Spleen (tissue), 11 donors: Measurements from ENCODE around the gene ACSS1. TPM values are rescaled to one million over a fixed set of nuclear protein-coding genes. Genes with fewer than 3 reads are reported as not detected.
A peak's percentile ranks its signal among the peaks of the same experiment; 100 is the strongest.

Experiments
- DNase-seq: peaks from one replicate; pipeline ENCODE4 v3.0.0-alpha.2; 2020
- H3K27ac ChIP-seq, 8 donors: fragments of 200-600 bp; sonication (generic) in 7 of 8; 1 replicate in 4 of 8; 2 replicates in 4 of 8; pipeline versions ENCODE4 v1.5.0 to v1.8.0; 2016 to 2021; ENCODE audit warnings: inconsistent platforms in 4 of 8, mild to moderate bottlenecking in 4 of 8, moderate library complexity in 1 of 8
- H3K27me3 ChIP-seq, 7 donors: fragments of 200-600 bp; sonication (generic) in 6 of 7; replicated peaks in 1 of 7; 1 replicate in 4 of 7; 2 replicates in 3 of 7; pipeline versions ENCODE4 v1.5.0 to v1.8.0; 2016 to 2021; ENCODE audit warnings: inconsistent platforms in 3 of 7, mild to moderate bottlenecking in 1 of 7
- H3K36me3 ChIP-seq, 6 donors: fragments of 200-600 bp; sonication (generic) in 5 of 6; 1 replicate in 4 of 6; 2 replicates in 2 of 6; pipeline versions ENCODE4 v1.5.0 to v1.8.0; 2016 to 2021; ENCODE audit warnings: inconsistent platforms in 2 of 6
- H3K4me1 ChIP-seq, 6 donors: fragments of 200-600 bp; sonication (generic) in 5 of 6; 1 replicate in 3 of 6; 2 replicates in 3 of 6; pipeline versions ENCODE4 v1.5.0 to v1.8.0; 2016 to 2021; ENCODE audit warnings: inconsistent platforms in 3 of 6
- H3K4me3 ChIP-seq, 8 donors: fragments of 200-600 bp; sonication (generic) in 7 of 8; 1 replicate in 4 of 8; 2 replicates in 4 of 8; pipeline versions ENCODE4 v1.5.0 to v1.8.0; 2016 to 2021; ENCODE audit warnings: inconsistent platforms in 4 of 8, mild to moderate bottlenecking in 4 of 8, moderate library complexity in 2 of 8
- H3K9me3 ChIP-seq, 8 donors: fragments of 200-600 bp; sonication (generic) in 7 of 8; 1 replicate in 4 of 8; 2 replicates in 4 of 8; pipeline versions ENCODE4 v1.5.0 to v1.8.0; 2016 to 2021; ENCODE audit warnings: inconsistent platforms in 4 of 8
- POLR2A ChIP-seq, 3 donors: fragments of 450-650 bp; IDR thresholded peaks; one replicate each; pipeline ENCODE4 v1.5.1; 2017; ENCODE audit warnings: antibody characterized with exemption in 3 of 3, mild to moderate bottlenecking in 1 of 3
- POLR2AphosphoS5 ChIP-seq, 3 donors: sonication (generic); formaldehyde crosslinking; IDR thresholded peaks; one replicate each; pipeline ENCODE4 v1.5.1; 2017; ENCODE audit warnings: antibody characterized with exemption in 3 of 3
- WGBS, 5 donors: extraction: QIAGEN DNeasy Blood & Tissue Kit in 3 of 5; methylation state at CpG; one replicate each; pipeline versions ENCODE4 v1.1.5 to v1.1.7; 2013 to 2018; 5-methylcytosine and 5-hydroxymethylcytosine counted together
- intact Hi-C: fragments of 100-400 bp; cut with DNase I; formaldehyde crosslinking; loops from one replicate; pipeline ENCODE4 v1.15.0; 2023; ENCODE audit warnings: low total_unique reads
- polyA plus RNA-seq, 3 donors: library from polyadenylated mRNA; stranded (reverse); fragments of 200-250 nt; gene quantifications; one replicate each; pipeline ENCODE4 v1.2.1, GENCODE V29; 2013
- total RNA-seq, 7 donors: library from RNA; depleted of rRNA in 3 of 7; stranded (reverse); fragments of >200 nt in 3 of 7; fragmentation: NEBNext Ultra II Directional in 4 of 7; extraction: Animal tissue kit (Norgen Biotek cat#: 25700) in 4 of 7; gene quantifications; one replicate each; pipeline versions ENCODE4 v1.1.0 to v1.2.1, GENCODE V29; 2016 to 2021
- TF ChIP-seq, protein P1 (sequence below), 11 experiments: fragments of 200-600 bp in 7 of 11; fragments of 450-650 bp in 4 of 11; sonication (generic) in 4 of 11; IDR thresholded peaks in 8 of 11; conservative IDR thresholded peaks in 3 of 11; 1 replicate in 7 of 11; 2 replicates in 4 of 11; pipeline versions ENCODE4 v1.4.0 to v1.8.0; 2016 to 2021; ENCODE audit warnings: antibody characterized with exemption in 11 of 11, inconsistent platforms in 4 of 11, mild to moderate bottlenecking in 1 of 11
- donor health status: healthy with polysubstance abuse.
- donor health status: DM: no; HTN: no; CAD: no; lungs with moderate emphysema.
- donor health status: DM: no; HTN: no; CAD: no.
- donor health status: Bipolar disorder and iron deficiency.
- donor health status: healthy.
- donor health status: DM: no; HTN: no; CAD: no.
- donor health status: DM: yes; HTN: yes; CAD: no.

Gene ACSS1
- total and polyA plus RNA-seq, 10 donors: 20.3 to 50.8 (median 36.4) TPM

- no peak overlapping the region for H3K4me3 ChIP-seq
- peaks cover 0 to 6% (median 0%) of the 10 kb centered on the region in 6 donors for H3K36me3 ChIP-seq
- peaks cover 0 to under 1% (median 0%) of the 10 kb centered on the region in 7 donors for H3K27me3 ChIP-seq
- TF ChIP-seq, protein P1, sequence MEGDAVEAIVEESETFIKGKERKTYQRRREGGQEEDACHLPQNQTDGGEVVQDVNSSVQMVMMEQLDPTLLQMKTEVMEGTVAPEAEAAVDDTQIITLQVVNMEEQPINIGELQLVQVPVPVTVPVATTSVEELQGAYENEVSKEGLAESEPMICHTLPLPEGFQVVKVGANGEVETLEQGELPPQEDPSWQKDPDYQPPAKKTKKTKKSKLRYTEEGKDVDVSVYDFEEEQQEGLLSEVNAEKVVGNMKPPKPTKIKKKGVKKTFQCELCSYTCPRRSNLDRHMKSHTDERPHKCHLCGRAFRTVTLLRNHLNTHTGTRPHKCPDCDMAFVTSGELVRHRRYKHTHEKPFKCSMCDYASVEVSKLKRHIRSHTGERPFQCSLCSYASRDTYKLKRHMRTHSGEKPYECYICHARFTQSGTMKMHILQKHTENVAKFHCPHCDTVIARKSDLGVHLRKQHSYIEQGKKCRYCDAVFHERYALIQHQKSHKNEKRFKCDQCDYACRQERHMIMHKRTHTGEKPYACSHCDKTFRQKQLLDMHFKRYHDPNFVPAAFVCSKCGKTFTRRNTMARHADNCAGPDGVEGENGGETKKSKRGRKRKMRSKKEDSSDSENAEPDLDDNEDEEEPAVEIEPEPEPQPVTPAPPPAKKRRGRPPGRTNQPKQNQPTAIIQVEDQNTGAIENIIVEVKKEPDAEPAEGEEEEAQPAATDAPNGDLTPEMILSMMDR (IDR thresholded peaks at IDR 0.05 in 8 of 11, conservative IDR thresholded peaks at IDR 0.05 in 3 of 11): no peak
- no peak for TF ChIP-seq POLR2A (IDR thresholded peaks at IDR 0.05)
- TF ChIP-seq POLR2AphosphoS5 (IDR thresholded peaks at IDR 0.05): no peak
- DNase-seq: peak; percentile 75
- intact Hi-C loops: no loop called here
- H3K4me1 ChIP-seq: peaks cover 24 to 42% (median 36%) of the 10 kb centered on the region in 6 donors
- peak overlapping the region in 5 of 8 donors; percentile 93 to 98 (median 96) for H3K27ac ChIP-seq
- no peaks in the 10 kb centered on the region for H3K9me3 ChIP-seq
- WGBS, 5 donors: 82 to 93% (median 87%) methylated on average over 6 to 8 of the region's 8 CpGs
Observed at GRCh38 chr20:25059866-25060465, 2.0 kb upstream of the ACSS1 start.

GRCh38 chr20:25058847-25059810 lies 1.2 kb upstream of the ACSS1 start:
- peak; percentile 77 for DNase-seq
- H3K9me3 ChIP-seq: no peaks in the 10 kb centered on the region
- peak overlapping the region; percentile 57 to 96 (median 82) for H3K4me3 ChIP-seq
- TF ChIP-seq POLR2A (IDR thresholded peaks at IDR 0.05) (no peak), POLR2AphosphoS5 (IDR thresholded peaks at IDR 0.05) (no peak)
- TF ChIP-seq, protein P1 (IDR thresholded peaks at IDR 0.05 in 8 of 11, conservative IDR thresholded peaks at IDR 0.05 in 3 of 11): no peak
- peak overlapping the region; percentile 74 to 98 (median 93) for H3K27ac ChIP-seq
- no peaks in the 10 kb centered on the region for H3K27me3 ChIP-seq
- peaks cover 0 to 6% (median 0%) of the 10 kb centered on the region in 6 donors for H3K36me3 ChIP-seq
- H3K4me1 ChIP-seq: peaks cover 30 to 50% (median 45%) of the 10 kb centered on the region in 6 donors
- 26 to 36% (median 31%) methylated on average over 20 of the region's 20 CpGs for WGBS, 5 donors
- intact Hi-C loops: no loop called here

GRCh38 chr20:25057234-25058050 lies 497 bp downstream of the ACSS1 start:
- Histone ChIP-seq H3K27ac (peak overlapping the region; percentile 74 to 98 (median 93)), H3K4me3 (peak overlapping the region; percentile 57 to 96 (median 82)), H3K36me3 (peaks cover 0 to 6% (median 0%) of the 10 kb centered on the region in 6 donors), H3K9me3 (no peaks in the 10 kb centered on the region), H3K4me1 (peaks cover 45 to 67% (median 62%) of the 10 kb centered on the region in 6 donors), H3K27me3 (no peaks in the 10 kb centered on the region)
- DNase-seq: peak; percentile 94
- TF ChIP-seq POLR2A (IDR thresholded peaks at IDR 0.05) (no peak), POLR2AphosphoS5 (IDR thresholded peaks at IDR 0.05) (peak; percentile 62 to 83 (median 81))
- intact Hi-C loops: no loop called here
- WGBS, 5 donors: 0% methylated on average over 12 to 86 of the region's 86 CpGs

- Histone ChIP-seq H3K4me3 (peak overlapping the region; percentile 57 to 96 (median 82)), H3K9me3 (no peaks in the 10 kb centered on the region), H3K36me3 (peaks cover 0 to 6% (median 0%) of the 10 kb centered on the region in 6 donors), H3K27ac (peak overlapping the region; percentile 74 to 98 (median 93)), H3K4me1 (peaks cover 52 to 70% (median 68%) of the 10 kb centered on the region in 6 donors), H3K27me3 (no peaks in the 10 kb centered on the region)
- intact Hi-C loops: no loop called here
- 7 to 14% (median 8%) methylated on average over 16 to 24 of the region's 24 CpGs for WGBS, 5 donors
- TF ChIP-seq, protein P1 (IDR thresholded peaks at IDR 0.05 in 8 of 11, conservative IDR thresholded peaks at IDR 0.05 in 3 of 11): no peak
- no peak for TF ChIP-seq POLR2AphosphoS5 (IDR thresholded peaks at IDR 0.05)
- TF ChIP-seq POLR2A (IDR thresholded peaks at IDR 0.05): no peak
- peak; percentile 94 for DNase-seq
Observed at GRCh38 chr20:25056690-25057233, 1.2 kb downstream of the ACSS1 start.
